ENCODE measurements around the gene ENAM. TPM values are rescaled to one million over a fixed set of nuclear protein-coding genes. Genes with fewer than 3 reads are reported as not detected.

The ENAM gene
- total and polyA plus RNA-seq, 2 experiments from 2014 or later: not detected

- Histone ChIP-seq H3K27me3 (ENCODE audit: insufficient read depth) (no peaks in the 10 kb centered on the region), H3K36me3 (ENCODE audit: insufficient read depth) (no peaks in the 10 kb centered on the region), H4K20me1 (replicated peaks; ENCODE audit: insufficient read depth) (no peaks in the 10 kb centered on the region), H3F3A (replicated peaks; ENCODE audit: low read depth) (no peaks in the 10 kb centered on the region), H3K9me2 (ENCODE audit: insufficient read depth) (no peaks in the 10 kb centered on the region), H2AFZ (no peak overlapping the region), H3K79me2 (replicated peaks; ENCODE audit: insufficient read depth) (no peaks in the 10 kb centered on the region), H3K27ac (ENCODE audit: low read depth) (no peak overlapping the region), H3K4me2 (no peak overlapping the region), H3K4me3 (no peak overlapping the region), H3K4me1 (ENCODE audit: insufficient read depth) (no peaks in the 10 kb centered on the region)
- H3K4me1 Mint-ChIP-seq: no peaks in the 10 kb centered on the region
- H3K4me3 Mint-ChIP-seq: no peak overlapping the region
- no peaks in the 10 kb centered on the region for H3K27me3 Mint-ChIP-seq (ENCODE audit: insufficient read depth, low read depth, poor library complexity)
- ATAC-seq: no peak
- DNase-seq (ENCODE audit: low spot score): no peak
- TF ChIP-seq NANOG (IDR thresholded peaks at IDR 0.05; ENCODE audit: borderline replicate concordance): no peak
- TF ChIP-seq ETS1 (IDR thresholded peaks at IDR 0.05): no peak
- TF ChIP-seq ZNF331 (CRISPR knock-in tag; IDR thresholded peaks at IDR 0.05; ENCODE audit: low read depth): no peak
- no peak for TF ChIP-seq STAT1 (IDR thresholded peaks at IDR 0.05; ENCODE audit: unreplicated experiment)
- TF ChIP-seq ZNF462 (CRISPR knock-in tag; IDR thresholded peaks at IDR 0.05): no peak
- no peak for TF ChIP-seq EZH2 (IDR thresholded peaks at IDR 0.05; ENCODE audit: low read depth, unreplicated experiment)
- TF ChIP-seq REST (IDR thresholded peaks at IDR 0.05; ENCODE audit: unreplicated experiment): no peak
- no peak for TF ChIP-seq CREB1 (CRISPR knock-in tag; IDR thresholded peaks at IDR 0.05; ENCODE audit: low read depth)
- no peak for TF ChIP-seq ZNF114 (CRISPR knock-in tag; IDR thresholded peaks at IDR 0.05)
- no peak for TF ChIP-seq JUNB (IDR thresholded peaks at IDR 0.05; ENCODE audit: unreplicated experiment)
- no peak for TF ChIP-seq EZH2phosphoT487 (IDR thresholded peaks at IDR 0.05; ENCODE audit: unreplicated experiment)
- TF ChIP-seq CTCF (conservative IDR thresholded peaks at IDR 0.05; ENCODE audit: low read depth in 2 of 2): no peak
- TF ChIP-seq POLR2AphosphoS5 (IDR thresholded peaks at IDR 0.05; ENCODE audit: low read depth): no peak
- H3K27ac Mint-ChIP-seq: no peak overlapping the region
- H3K9me3 Mint-ChIP-seq: no peaks in the 10 kb centered on the region
- H3K36me3 Mint-ChIP-seq (ENCODE audit: low read depth): no peaks in the 10 kb centered on the region
Measured at GRCh38 chr4:70583952-70584834, 44.4 kb upstream of the ENAM start.
